Glomerular visceral epithelial cell (primary cell): Measurements from ENCODE around the gene C6orf52.

Experiments used
- DNase-seq: peaks from one replicate; pipeline ENCODE4 v3.0.0-alpha.2; 2016; ENCODE audit errors: extremely low spot score

The C6orf52 gene

GRCh38 chr6:10655508-10656055 is 38.8 kb downstream of the C6orf52 start:
- DNase-seq, result no peak

DNA sequence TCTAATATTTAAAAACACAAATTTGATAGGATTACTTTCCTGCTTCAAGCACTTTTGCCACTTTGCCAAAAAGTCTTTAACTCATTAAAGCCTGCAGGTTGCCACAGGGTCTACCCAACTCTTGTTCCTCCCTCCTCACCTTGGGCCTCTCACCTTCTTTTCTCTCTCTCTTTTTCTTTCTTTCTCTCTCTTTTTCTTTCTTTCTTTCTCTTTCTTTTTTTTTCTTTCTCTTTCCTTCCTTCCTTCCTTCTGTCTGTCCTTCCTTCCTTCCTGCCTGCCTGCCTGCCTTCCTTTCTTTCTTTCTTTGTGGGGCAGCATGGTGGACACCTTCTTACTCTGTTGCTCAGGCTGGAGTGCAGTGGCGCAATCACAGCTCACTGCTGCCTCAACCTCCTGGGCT is 50.2 kb downstream of the C6orf52 start:
- no peak for DNase-seq

DNA sequence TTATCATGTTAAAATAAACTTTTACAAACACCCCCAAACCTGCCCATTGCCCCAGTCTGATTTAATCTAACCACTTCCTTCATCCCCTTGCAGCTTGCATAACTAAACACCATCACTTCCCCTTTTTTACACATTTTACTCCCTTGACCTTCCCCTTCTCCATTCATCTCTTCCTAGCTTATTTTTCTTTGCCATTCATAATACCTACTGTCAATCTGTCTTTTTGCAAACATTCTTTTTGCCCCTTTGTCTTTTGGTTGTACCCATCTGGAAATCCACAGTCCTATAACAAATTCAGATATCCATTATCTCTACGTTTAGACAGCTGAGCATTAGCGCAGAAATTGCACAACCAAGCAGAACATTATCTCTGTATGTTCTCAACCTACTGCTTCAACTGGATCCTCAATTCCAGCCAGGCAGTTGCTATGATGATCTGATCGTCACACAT is 51.2 kb downstream of the C6orf52 start:
- DNase-seq, result no peak

DNA sequence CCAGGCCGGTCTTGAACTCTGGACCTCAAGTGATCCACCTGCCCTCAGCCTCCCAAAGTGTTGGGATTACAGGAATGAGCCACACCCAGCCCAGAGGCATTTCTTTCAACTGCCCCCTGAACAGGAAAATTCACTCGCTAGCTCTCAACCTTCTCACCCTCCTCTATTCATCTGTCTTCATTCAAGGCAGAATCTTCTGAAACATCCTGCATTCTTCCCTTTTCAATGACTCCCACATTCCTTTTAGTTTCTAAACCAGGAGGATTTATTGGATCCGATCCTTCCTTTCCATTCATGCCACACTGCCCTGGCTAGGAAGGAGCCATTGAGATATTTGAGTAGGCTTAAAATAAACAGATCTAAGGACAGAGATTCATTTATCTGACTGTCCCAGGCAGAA is 52.9 kb downstream of the C6orf52 start:
- no peak for DNase-seq

GRCh38 chr6:10640412-10640811 is 54.0 kb downstream of the C6orf52 start:
- DNase-seq, result no peak

DNA sequence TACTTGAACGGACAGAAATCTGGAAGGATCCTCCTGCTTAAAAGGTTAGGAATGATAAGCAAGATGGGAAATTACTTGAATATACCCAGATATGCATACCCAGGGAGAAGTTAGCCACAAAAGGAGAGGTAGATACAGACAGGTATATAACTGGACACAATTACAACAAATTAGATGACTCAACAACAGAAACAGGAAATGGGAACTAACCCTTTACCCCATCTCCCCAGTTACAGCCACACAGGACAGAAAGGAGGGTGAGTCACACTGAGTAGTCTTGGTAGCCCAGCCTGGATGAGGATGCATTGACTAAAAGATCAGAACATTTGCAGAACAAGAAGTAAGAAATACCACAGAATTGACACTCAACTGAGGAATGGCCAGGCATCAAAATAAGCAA is 61.2 kb downstream of the C6orf52 start:
- DNase-seq, result peak; percentile 71

GRCh38 chr6:10630178-10630577 is 64.2 kb downstream of the C6orf52 start:
- DNase-seq, result no peak

- no peak for DNase-seq
These were observed 66.6 kb downstream of the C6orf52 start for GRCh38 chr6:10627800-10628199.

DNA sequence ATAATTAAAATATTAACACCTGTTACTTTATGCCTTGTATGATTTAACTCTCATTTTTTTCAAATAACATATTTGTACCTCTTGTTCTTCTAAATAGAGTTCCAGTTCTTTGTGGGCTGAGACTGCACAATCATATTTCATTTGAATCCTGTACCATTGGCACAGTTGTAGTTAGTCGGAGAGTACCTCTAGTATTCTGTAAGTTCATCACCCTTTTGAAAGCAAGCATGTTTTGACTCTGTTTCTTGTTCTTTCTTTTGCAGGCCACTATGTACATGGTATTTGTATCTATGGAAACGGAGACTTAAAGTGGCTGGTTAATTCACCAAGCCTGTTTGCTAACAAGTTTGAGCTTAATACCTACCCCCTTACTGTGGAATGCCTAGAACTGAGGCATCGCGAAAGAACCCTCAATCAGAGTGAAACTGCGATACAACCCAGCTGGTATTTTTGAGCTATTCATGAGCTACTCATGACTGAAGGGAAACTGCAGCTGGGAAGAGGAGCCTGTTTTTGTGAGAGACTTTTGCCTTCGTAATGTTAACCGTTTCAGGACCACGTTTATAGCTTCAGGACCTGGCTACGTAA is 68.2 kb downstream of the C6orf52 start:
- no peak for DNase-seq

DNA sequence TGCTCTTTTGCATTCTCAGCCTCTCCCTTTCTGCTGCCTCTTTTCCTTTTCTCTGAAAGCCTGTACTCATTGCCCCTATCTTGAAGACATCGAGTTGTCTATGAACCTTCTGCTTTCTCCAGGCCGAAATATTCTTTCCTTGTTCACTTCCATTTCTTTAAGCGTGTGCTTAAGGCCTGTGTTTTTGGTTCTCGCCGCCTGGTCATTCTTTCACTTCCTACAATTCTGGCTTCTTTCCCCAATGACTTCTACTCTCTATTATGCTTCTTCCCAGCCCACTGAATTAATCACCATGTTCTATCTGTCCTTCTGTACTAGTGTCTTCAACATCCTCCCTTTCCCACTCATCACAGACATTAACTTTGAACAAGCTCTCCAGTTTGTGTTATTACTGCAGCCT is 69.6 kb downstream of the C6orf52 start:
- no peak for DNase-seq

DNA sequence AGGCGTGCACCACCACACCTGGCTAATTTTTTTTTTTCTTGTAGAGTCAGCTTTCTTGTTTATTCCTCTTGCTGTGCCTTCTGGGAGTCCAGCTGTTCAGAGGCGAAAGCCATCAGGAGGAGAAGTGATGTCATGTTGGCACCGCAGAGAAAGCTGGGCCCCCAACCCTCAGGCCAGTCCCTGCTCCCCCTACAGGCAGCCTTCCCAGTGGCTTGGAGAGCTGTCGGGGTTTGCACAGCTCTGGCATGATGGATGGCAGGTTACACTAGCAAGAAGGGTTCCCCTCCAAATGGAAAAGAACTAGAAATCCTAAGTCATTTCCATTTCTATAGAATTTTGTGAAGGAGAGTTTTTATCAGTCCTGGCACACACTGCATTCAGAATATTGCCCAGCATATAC is 72.6 kb downstream of the C6orf52 start:
- DNase-seq, result no peak
